BJ (cell line): ENCODE measurements around the gene SERPINA3. TPM values are rescaled to one million over a fixed set of nuclear protein-coding genes. Genes with fewer than 3 reads are reported as not detected.

Experiments
- CTCF ChIA-PET: fragments of 350-600 bp; formaldehyde crosslinking; extraction: SDS; loops from one replicate; lab custom pipeline; 2021; ENCODE audit warnings: antibody characterized with exemption, inconsistent platforms; lab: Yijun Ruan, JAX
- POLR2A ChIA-PET: fragments of 300-600 bp; sonication (Branson Sonifier 250); formaldehyde crosslinking; extraction: SDS; loops from one replicate; lab custom pipeline; 2021; ENCODE audit warnings: antibody characterized with exemption; lab: Charles Lee
- DNase-seq: peaks from one replicate; pipeline ENCODE4 v3.0.0-alpha.2; 2011; ENCODE audit warnings: low read depth
- H3K27me3 ChIP-seq: 2 replicates; pipeline ENCODE4 v1.6.0; 2011; ENCODE audit warnings: low read length; ENCODE audit not compliant: control insufficient read depth, insufficient read depth
- H3K36me3 ChIP-seq: 2 replicates; pipeline ENCODE4 v1.5.1; 2011; ENCODE audit warnings: low read length; ENCODE audit not compliant: control insufficient read depth, insufficient read depth
- H3K4me3 ChIP-seq: 2 replicates; pipeline ENCODE4 v1.5.1; 2011; ENCODE audit warnings: low read depth, mild to moderate bottlenecking, control low read depth, low read length
- CTCF ChIP-seq: IDR thresholded peaks from 2 replicates; pipeline ENCODE4 v1.5.1; 2011; ENCODE audit warnings: low read depth, mild to moderate bottlenecking, control low read depth, inconsistent platforms, low read length, moderate library complexity; ENCODE audit not compliant: insufficient read depth
- polyA plus RNA-seq: library from polyadenylated mRNA; depleted of rRNA; stranded (reverse); fragments of >200 nt; gene quantifications from 2 replicates; pipeline ENCODE4 v1.2.3, GENCODE V29; 2011

Gene SERPINA3
- polyA plus RNA-seq, 1 experiment, result 0.91 TPM

GRCh38 chr14:94660306-94660946 lies 48.2 kb downstream of the SERPINA3 start:
- POLR2A ChIA-PET, result no interaction called here
- Histone ChIP-seq H3K36me3 (no peaks in the 10 kb centered on the region), H3K4me3 (no peak overlapping the region), H3K27me3 (no peaks in the 10 kb centered on the region)
- CTCF ChIA-PET, result no interaction called here
- no peak for DNase-seq
- TF ChIP-seq CTCF, result no peak

- H3K4me3 ChIP-seq, result no peak overlapping the region
- ChIA-PET CTCF (no interaction called here), POLR2A (no interaction called here)
- no peak for DNase-seq
- no peaks in the 10 kb centered on the region for H3K36me3 ChIP-seq
- TF ChIP-seq CTCF, result no peak
- H3K27me3 ChIP-seq, result no peaks in the 10 kb centered on the region
Measured at GRCh38 chr14:94663538-94663937, 51.3 kb downstream of the SERPINA3 start.

GRCh38 chr14:94663965-94664704 lies 51.9 kb downstream of the SERPINA3 start:
- H3K36me3 ChIP-seq, result no peaks in the 10 kb centered on the region
- no peaks in the 10 kb centered on the region for H3K27me3 ChIP-seq
- H3K4me3 ChIP-seq, result no peak overlapping the region
- POLR2A ChIA-PET, result no interaction called here
- DNase-seq, result no peak
- CTCF ChIA-PET, result no interaction called here
- no peak for TF ChIP-seq CTCF

- ChIA-PET POLR2A (no interaction called here), CTCF (no interaction called here)
- Histone ChIP-seq H3K36me3 (no peaks in the 10 kb centered on the region), H3K4me3 (no peak overlapping the region), H3K27me3 (no peaks in the 10 kb centered on the region)
- peak; percentile 68 for DNase-seq
- no peak for TF ChIP-seq CTCF
Measured at GRCh38 chr14:94665121-94665520, 52.9 kb downstream of the SERPINA3 start.

GRCh38 chr14:94665544-94665943 lies 53.4 kb downstream of the SERPINA3 start:
- Histone ChIP-seq H3K4me3 (no peak overlapping the region), H3K36me3 (no peaks in the 10 kb centered on the region), H3K27me3 (no peaks in the 10 kb centered on the region)
- POLR2A ChIA-PET, result no interaction called here
- CTCF ChIA-PET, result no interaction called here
- no peak for DNase-seq
- TF ChIP-seq CTCF, result no peak
